SK-N-SH (cell line): ENCODE results near the gene TBL1XR1. TPM values are rescaled to one million over a fixed set of nuclear protein-coding genes. Genes with fewer than 3 reads are reported as not detected.

Source experiments
- CTCF ChIA-PET: fragments of 300-600, 350-600 bp; formaldehyde crosslinking; extraction: SDS; loops from one replicate; lab custom pipeline; 2021; lab: Yijun Ruan, JAX
- POLR2A ChIA-PET: fragments of 350-600 bp; sonication (Branson Sonifier 250); formaldehyde crosslinking; extraction: SDS; loops from one replicate; lab custom pipeline; 2020; ENCODE audit warnings: antibody characterized with exemption, inconsistent platforms; lab: Yijun Ruan, JAX
- DNase-seq: peaks from one replicate; pipeline ENCODE4 v3.0.0; 2012
- H2AFZ ChIP-seq: fragments of 200-600 bp; sonication (generic); 2 replicates; pipeline ENCODE4 v1.8.1; 2016; ENCODE audit warnings: antibody characterized with exemption, mild to moderate bottlenecking, low read depth
- H3F3A ChIP-seq: fragments of 200-600 bp; sonication (generic); replicated peaks from 2 replicates; pipeline ENCODE3; 2016; ENCODE audit warnings: antibody characterized with exemption, mild to moderate bottlenecking; ENCODE audit not compliant: insufficient read depth
- H3K27ac ChIP-seq, 2 experiments: fragments of 200-500 bp in 1 of 2; fragments of 200-600 bp in 1 of 2; sonication (Bioruptor generic) in 1 of 2; sonication (generic), shearing (Covaris generic) in 1 of 2; 2 replicates each; pipeline versions ENCODE4 v1.5.1 to v1.6.1; 2014 to 2016; ENCODE audit warnings: low read depth in 2 of 2, inconsistent platforms in 1 of 2, low read length in 1 of 2, mild to moderate bottlenecking in 1 of 2, mixed read lengths in 1 of 2
- H3K27me3 ChIP-seq: fragments of 200-600 bp; sonication (generic), shearing (Covaris generic); 2 replicates; pipeline ENCODE4 v1.6.1; 2016; ENCODE audit warnings: mixed run types; ENCODE audit not compliant: insufficient read depth
- H3K36me3 ChIP-seq, 2 experiments: fragments of 200-500 bp in 1 of 2; fragments of 200-600 bp in 1 of 2; sonication (Bioruptor generic) in 1 of 2; sonication (generic) in 1 of 2; replicated peaks in 1 of 2; 2 replicates each; pipeline versions ENCODE3 to v1.5.1; 2014 to 2016; ENCODE audit warnings: low read length in 1 of 2, mild to moderate bottlenecking in 1 of 2; ENCODE audit not compliant: insufficient read depth in 2 of 2, control insufficient read depth in 1 of 2
- H3K4me1 ChIP-seq, 2 experiments: fragments of 200-500 bp in 1 of 2; fragments of 200-600 bp in 1 of 2; sonication (Bioruptor generic) in 1 of 2; sonication (generic), shearing (Covaris generic) in 1 of 2; 2 replicates each; pipeline versions ENCODE4 v1.5.1 to v1.6.1; 2014 to 2016; ENCODE audit warnings: low read depth in 1 of 2, low read length in 1 of 2, mixed run types in 1 of 2; ENCODE audit not compliant: insufficient read depth in 2 of 2, control insufficient read depth in 1 of 2
- H3K4me2 ChIP-seq: fragments of 200-600 bp; sonication (generic), shearing (Covaris generic); 2 replicates; pipeline ENCODE4 v1.6.1; 2017; ENCODE audit warnings: mixed run types
- H3K4me3 ChIP-seq, 2 experiments: fragments of 200-500 bp in 1 of 2; fragments of 200-600 bp in 1 of 2; sonication (Bioruptor generic) in 1 of 2; sonication (generic), shearing (Covaris generic) in 1 of 2; 2 replicates each; pipeline versions ENCODE4 v1.5.1 to v1.8.1; 2014 to 2016; ENCODE audit warnings: low read depth in 2 of 2, inconsistent platforms in 1 of 2, low read length in 1 of 2, mild to moderate bottlenecking in 1 of 2, mixed read lengths in 1 of 2, moderate library complexity in 1 of 2
- H3K79me2 ChIP-seq: fragments of 200-600 bp; sonication (generic); 2 replicates; pipeline ENCODE4 v1.8.1; 2017; ENCODE audit warnings: mild to moderate bottlenecking; ENCODE audit not compliant: insufficient read depth
- H3K9ac ChIP-seq: fragments of 200-600 bp; sonication (generic); 2 replicates; pipeline ENCODE4 v1.6.1; 2017; ENCODE audit warnings: mixed run types
- H3K9me2 ChIP-seq: fragments of 200-600 bp; sonication (generic); 2 replicates; pipeline ENCODE4 v1.6.1; 2017; ENCODE audit warnings: mixed run types
- H3K9me3 ChIP-seq: fragments of 200-600 bp; sonication (generic); 2 replicates; pipeline ENCODE4 v1.6.1; 2017; ENCODE audit warnings: mixed run types, mild to moderate bottlenecking, moderate library complexity
- H4K20me1 ChIP-seq: fragments of 200-600 bp; sonication (generic); 2 replicates; pipeline ENCODE4 v1.6.1; 2017; ENCODE audit warnings: mild to moderate bottlenecking, mixed run types; ENCODE audit not compliant: insufficient read depth
- ELF1 ChIP-seq: IDR thresholded peaks from 2 replicates; pipeline ENCODE4 v1.4.0; 2012
- GABPA ChIP-seq: IDR thresholded peaks from 2 replicates; pipeline ENCODE4 v1.4.0; 2012; ENCODE audit warnings: low read depth, mild to moderate bottlenecking
- GATA2 ChIP-seq: sonication (generic); formaldehyde crosslinking; IDR thresholded peaks from 2 replicates; pipeline ENCODE4 v1.5.0; 2020; ENCODE audit warnings: mild to moderate bottlenecking, missing genetic modification reagents
- JUND ChIP-seq: IDR thresholded peaks from 2 replicates; pipeline ENCODE4 v1.4.0; 2012
- MEF2A ChIP-seq: IDR thresholded peaks from 2 replicates; pipeline ENCODE4 v1.4.0; 2012; ENCODE audit warnings: low read depth, borderline replicate concordance
- NRF1 ChIP-seq: IDR thresholded peaks from 2 replicates; pipeline ENCODE4 v1.6.1; 2012; ENCODE audit warnings: low read depth, mild to moderate bottlenecking, low read length
- RAD21 ChIP-seq: IDR thresholded peaks from 2 replicates; pipeline ENCODE4 v1.6.1; 2012; ENCODE audit warnings: mild to moderate bottlenecking, low read length
- TEAD4 ChIP-seq: IDR thresholded peaks from 2 replicates; pipeline ENCODE4 v1.4.0; 2012; ENCODE audit warnings: mild to moderate bottlenecking, borderline replicate concordance; ENCODE audit not compliant: insufficient read depth
- WGBS: methylation state at CpG from one replicate; pipeline ENCODE4 v1.1.6; 2017; ENCODE audit warnings: low lambda C conversion rate; 5-methylcytosine and 5-hydroxymethylcytosine counted together
- polyA plus RNA-seq, 3 experiments: library from polyadenylated mRNA; depleted of rRNA; stranded (reverse); fragments of >200 nt; gene quantifications; 2 replicates each; pipeline ENCODE4 v1.2.3, GENCODE V29; 2012
- TF ChIP-seq, protein P1 (sequence below): IDR thresholded peaks from 2 replicates; pipeline ENCODE4 v1.4.0; 2012; ENCODE audit warnings: low read depth, borderline replicate concordance
- TF ChIP-seq, protein P2 (sequence below): IDR thresholded peaks from 2 replicates; pipeline ENCODE4 v1.6.1; 2012; ENCODE audit warnings: mild to moderate bottlenecking, low read depth, low read length, moderate library complexity

Gene TBL1XR1
- polyA plus RNA-seq, 1 of the 3 experiments (the other 2 are of a cell fraction) = 20.9 TPM

DNA sequence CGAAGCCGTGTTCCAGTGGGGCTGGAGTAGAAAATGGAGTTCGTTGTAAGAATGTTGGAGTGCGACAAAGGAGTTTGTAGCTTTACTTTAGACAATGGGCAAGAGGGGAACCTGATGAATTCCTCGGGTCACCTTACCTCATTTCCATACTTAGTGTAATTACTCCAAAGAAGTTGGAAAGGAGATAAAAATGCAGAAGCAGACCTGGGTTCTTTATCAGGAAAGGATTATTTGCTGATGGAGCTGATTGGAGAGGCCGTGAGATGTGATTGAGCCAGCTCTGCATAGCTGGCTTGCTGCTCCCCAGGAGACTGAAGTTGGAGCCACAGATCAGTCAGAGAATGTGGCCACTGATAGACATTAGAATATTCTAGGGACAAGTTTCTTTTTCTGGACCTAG, 33.4 kb upstream of the TBL1XR1 start:
- ChIA-PET POLR2A (no interaction called here), CTCF (no interaction called here)
- Histone ChIP-seq H2AFZ (no peak overlapping the region), H3K9ac (no peak overlapping the region), H3F3A (no peaks in the 10 kb centered on the region), H3K27me3 (no peaks in the 10 kb centered on the region), H3K4me1 (no peaks in the 10 kb centered on the region), H3K36me3 (no peaks in the 10 kb centered on the region), H3K4me2 (no peak overlapping the region), H3K4me3 (no peak overlapping the region), H3K9me2 (no peaks in the 10 kb centered on the region), H3K9me3 (no peaks in the 10 kb centered on the region), H4K20me1 (no peaks in the 10 kb centered on the region), H3K79me2 (no peaks in the 10 kb centered on the region), H3K27ac (no peak overlapping the region)
- TF ChIP-seq, protein P1, sequence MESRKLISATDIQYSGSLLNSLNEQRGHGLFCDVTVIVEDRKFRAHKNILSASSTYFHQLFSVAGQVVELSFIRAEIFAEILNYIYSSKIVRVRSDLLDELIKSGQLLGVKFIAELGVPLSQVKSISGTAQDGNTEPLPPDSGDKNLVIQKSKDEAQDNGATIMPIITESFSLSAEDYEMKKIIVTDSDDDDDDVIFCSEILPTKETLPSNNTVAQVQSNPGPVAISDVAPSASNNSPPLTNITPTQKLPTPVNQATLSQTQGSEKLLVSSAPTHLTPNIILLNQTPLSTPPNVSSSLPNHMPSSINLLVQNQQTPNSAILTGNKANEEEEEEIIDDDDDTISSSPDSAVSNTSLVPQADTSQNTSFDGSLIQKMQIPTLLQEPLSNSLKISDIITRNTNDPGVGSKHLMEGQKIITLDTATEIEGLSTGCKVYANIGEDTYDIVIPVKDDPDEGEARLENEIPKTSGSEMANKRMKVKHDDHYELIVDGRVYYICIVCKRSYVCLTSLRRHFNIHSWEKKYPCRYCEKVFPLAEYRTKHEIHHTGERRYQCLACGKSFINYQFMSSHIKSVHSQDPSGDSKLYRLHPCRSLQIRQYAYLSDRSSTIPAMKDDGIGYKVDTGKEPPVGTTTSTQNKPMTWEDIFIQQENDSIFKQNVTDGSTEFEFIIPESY = no peak
- TF ChIP-seq GATA2 (CRISPR knock-in tag) (no peak), GABPA (no peak), RAD21 (no peak), JUND (no peak)
- DNase-seq = no peak
- 82% methylated on average over 5 of the region's 6 CpGs for WGBS

DNA sequence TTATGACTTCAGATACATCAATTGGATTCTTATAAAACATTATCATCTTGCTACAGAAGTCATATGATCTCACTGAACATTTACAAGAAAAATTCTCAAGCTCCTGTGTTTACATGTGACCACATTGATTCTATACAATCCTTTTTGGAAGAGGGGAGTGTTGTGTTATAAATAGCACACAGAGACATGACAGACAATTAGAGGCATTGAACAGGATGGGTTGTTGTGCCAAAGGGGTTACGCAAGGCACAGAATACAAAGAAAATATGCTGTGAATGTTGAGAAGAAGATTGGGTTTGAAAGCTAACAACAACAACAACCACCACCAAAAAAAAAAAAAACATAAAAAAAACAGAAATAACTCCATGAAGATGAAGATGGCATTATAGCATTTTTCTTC, 32.5 kb upstream of the TBL1XR1 start:
- Histone ChIP-seq H3K4me3 (no peak overlapping the region), H3K36me3 (no peaks in the 10 kb centered on the region), H3K27ac (no peak overlapping the region), H3K4me2 (no peak overlapping the region), H3K9me3 (no peaks in the 10 kb centered on the region), H3K9me2 (no peaks in the 10 kb centered on the region), H3K4me1 (no peaks in the 10 kb centered on the region), H4K20me1 (no peaks in the 10 kb centered on the region), H2AFZ (no peak overlapping the region), H3K27me3 (no peaks in the 10 kb centered on the region), H3K79me2 (no peaks in the 10 kb centered on the region), H3K9ac (no peak overlapping the region), H3F3A (no peaks in the 10 kb centered on the region)
- TF ChIP-seq, protein P1 = no peak
- TF ChIP-seq ELF1 (no peak), MEF2A (no peak), NRF1 (no peak), TEAD4 (no peak)
- TF ChIP-seq, protein P2, sequence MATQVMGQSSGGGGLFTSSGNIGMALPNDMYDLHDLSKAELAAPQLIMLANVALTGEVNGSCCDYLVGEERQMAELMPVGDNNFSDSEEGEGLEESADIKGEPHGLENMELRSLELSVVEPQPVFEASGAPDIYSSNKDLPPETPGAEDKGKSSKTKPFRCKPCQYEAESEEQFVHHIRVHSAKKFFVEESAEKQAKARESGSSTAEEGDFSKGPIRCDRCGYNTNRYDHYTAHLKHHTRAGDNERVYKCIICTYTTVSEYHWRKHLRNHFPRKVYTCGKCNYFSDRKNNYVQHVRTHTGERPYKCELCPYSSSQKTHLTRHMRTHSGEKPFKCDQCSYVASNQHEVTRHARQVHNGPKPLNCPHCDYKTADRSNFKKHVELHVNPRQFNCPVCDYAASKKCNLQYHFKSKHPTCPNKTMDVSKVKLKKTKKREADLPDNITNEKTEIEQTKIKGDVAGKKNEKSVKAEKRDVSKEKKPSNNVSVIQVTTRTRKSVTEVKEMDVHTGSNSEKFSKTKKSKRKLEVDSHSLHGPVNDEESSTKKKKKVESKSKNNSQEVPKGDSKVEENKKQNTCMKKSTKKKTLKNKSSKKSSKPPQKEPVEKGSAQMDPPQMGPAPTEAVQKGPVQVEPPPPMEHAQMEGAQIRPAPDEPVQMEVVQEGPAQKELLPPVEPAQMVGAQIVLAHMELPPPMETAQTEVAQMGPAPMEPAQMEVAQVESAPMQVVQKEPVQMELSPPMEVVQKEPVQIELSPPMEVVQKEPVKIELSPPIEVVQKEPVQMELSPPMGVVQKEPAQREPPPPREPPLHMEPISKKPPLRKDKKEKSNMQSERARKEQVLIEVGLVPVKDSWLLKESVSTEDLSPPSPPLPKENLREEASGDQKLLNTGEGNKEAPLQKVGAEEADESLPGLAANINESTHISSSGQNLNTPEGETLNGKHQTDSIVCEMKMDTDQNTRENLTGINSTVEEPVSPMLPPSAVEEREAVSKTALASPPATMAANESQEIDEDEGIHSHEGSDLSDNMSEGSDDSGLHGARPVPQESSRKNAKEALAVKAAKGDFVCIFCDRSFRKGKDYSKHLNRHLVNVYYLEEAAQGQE = no peak
- no peak for DNase-seq
- WGBS = 100% methylated on average over 1 of the region's 1 CpG
- POLR2A ChIA-PET = interaction anchor here (0.7 kb wide), 1 partner anchor 22 kb away, joined by 3 read pairs; no protein-coding TSS in a partner anchor
- CTCF ChIA-PET = interaction anchor here (0.7 kb wide), 1 partner anchor 461 kb away, joined by 4 read pairs; no protein-coding TSS in a partner anchor
